Right atrium auricular region (tissue), 2 donors: ENCODE results near the gene LDLR. TPM values are rescaled to one million over a fixed set of nuclear protein-coding genes. Genes with fewer than 3 reads are reported as not detected.

Experiments
- DNase-seq: peaks from one replicate; pipeline ENCODE4 v3.0.0-alpha.2; 2019; ENCODE audit warnings: low spot score
- H3K27ac ChIP-seq, 2 donors: fragments of 200-600 bp; sonication (generic); 1 replicate in 1 of 2; 2 replicates in 1 of 2; pipeline ENCODE4 v1.5.1; 2016 to 2019
- H3K27me3 ChIP-seq, 2 donors: fragments of 200-600 bp; sonication (generic); one replicate each; pipeline versions ENCODE4 v1.5.1 to v1.6.0; 2017 to 2019
- H3K36me3 ChIP-seq: fragments of 200-600 bp; sonication (generic); one replicate; pipeline ENCODE4 v1.5.1; 2016
- H3K4me1 ChIP-seq, 2 donors: fragments of 200-600 bp; sonication (generic); one replicate each; pipeline versions ENCODE4 v1.5.1 to v1.6.0; 2017 to 2019
- H3K4me3 ChIP-seq, 2 donors: fragments of 200-600 bp; sonication (generic); 1 replicate in 1 of 2; 2 replicates in 1 of 2; pipeline ENCODE4 v1.5.1; 2017 to 2019; ENCODE audit warnings: mild to moderate bottlenecking in 1 of 2, moderate library complexity in 1 of 2
- H3K9me3 ChIP-seq, 2 donors: fragments of 200-600 bp; sonication (generic); one replicate each; pipeline ENCODE4 v1.5.1; 2019
- total RNA-seq, 2 donors: library from RNA; depleted of rRNA; stranded (reverse); fragments of >200 nt; gene quantifications; one replicate each; pipeline ENCODE4 v1.1.0, GENCODE V29; 2016
- TF ChIP-seq, protein P1 (sequence below), 2 donors: fragments of 200-600 bp; sonication (generic); IDR thresholded peaks; one replicate each; pipeline ENCODE4 v1.5.1; 2019; ENCODE audit warnings: antibody characterized with exemption in 2 of 2

LDLR gene
- total RNA-seq, 2 donors from 2014 or later, result 13.8 to 15.9 TPM

GRCh38 chr19:11054628-11055027 is 34.6 kb upstream of the LDLR start:
- no peak for DNase-seq
- TF ChIP-seq, protein P1, sequence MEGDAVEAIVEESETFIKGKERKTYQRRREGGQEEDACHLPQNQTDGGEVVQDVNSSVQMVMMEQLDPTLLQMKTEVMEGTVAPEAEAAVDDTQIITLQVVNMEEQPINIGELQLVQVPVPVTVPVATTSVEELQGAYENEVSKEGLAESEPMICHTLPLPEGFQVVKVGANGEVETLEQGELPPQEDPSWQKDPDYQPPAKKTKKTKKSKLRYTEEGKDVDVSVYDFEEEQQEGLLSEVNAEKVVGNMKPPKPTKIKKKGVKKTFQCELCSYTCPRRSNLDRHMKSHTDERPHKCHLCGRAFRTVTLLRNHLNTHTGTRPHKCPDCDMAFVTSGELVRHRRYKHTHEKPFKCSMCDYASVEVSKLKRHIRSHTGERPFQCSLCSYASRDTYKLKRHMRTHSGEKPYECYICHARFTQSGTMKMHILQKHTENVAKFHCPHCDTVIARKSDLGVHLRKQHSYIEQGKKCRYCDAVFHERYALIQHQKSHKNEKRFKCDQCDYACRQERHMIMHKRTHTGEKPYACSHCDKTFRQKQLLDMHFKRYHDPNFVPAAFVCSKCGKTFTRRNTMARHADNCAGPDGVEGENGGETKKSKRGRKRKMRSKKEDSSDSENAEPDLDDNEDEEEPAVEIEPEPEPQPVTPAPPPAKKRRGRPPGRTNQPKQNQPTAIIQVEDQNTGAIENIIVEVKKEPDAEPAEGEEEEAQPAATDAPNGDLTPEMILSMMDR (IDR thresholded peaks at IDR 0.05), result no peak
- H3K27me3 ChIP-seq, result no peaks in the 10 kb centered on the region
- H3K9me3 ChIP-seq, result no peaks in the 10 kb centered on the region
- no peak overlapping the region for H3K4me3 ChIP-seq
- peaks cover 10% of the 10 kb centered on the region for H3K36me3 ChIP-seq
- no peaks in the 10 kb centered on the region for H3K4me1 ChIP-seq
- no peak overlapping the region for H3K27ac ChIP-seq

DNA sequence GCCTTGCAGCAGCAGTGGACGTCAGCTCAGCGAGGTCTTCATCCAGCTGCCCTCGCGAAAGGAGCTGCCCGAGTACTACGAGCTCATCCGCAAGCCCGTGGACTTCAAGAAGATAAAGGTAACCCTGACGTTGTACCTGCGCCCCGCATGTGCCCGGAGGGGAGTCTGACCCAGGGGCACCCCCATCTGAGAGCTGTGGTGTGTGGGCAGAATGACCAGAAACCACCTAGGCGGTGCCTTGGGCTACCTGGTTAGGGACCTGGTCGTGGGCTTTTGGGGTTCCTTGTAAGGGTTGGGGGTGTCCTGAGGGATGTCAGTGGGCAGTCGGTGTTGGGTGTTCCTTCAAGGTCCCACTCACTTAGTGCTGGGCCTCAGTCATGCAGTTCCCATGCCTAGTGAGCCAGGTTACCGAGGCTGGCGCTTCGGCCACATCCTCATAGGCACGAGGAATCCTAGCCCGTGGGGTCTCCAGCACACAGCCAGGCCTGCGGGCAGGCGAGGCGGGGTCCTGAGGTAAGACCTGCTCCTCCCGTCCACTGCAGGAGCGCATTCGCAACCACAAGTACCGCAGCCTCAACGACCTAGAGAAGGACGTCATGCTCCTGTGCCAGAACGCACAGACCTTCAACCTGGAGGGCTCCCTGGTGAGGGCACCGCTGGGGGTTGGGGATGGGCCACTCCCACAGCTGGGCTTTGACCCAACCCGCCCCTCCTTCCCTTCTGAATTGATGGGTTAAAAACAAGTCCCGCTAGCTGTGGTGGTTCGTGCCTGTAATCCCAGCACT is 30.8 kb upstream of the LDLR start:
- peaks cover 29% of the 10 kb centered on the region for H3K36me3 ChIP-seq
- H3K4me3 ChIP-seq, result no peak overlapping the region
- H3K27ac ChIP-seq, result no peak overlapping the region
- H3K27me3 ChIP-seq, result no peaks in the 10 kb centered on the region
- no peaks in the 10 kb centered on the region for H3K4me1 ChIP-seq
- no peaks in the 10 kb centered on the region for H3K9me3 ChIP-seq
- TF ChIP-seq, protein P1 (IDR thresholded peaks at IDR 0.05), result no peak
- no peak for DNase-seq

DNA sequence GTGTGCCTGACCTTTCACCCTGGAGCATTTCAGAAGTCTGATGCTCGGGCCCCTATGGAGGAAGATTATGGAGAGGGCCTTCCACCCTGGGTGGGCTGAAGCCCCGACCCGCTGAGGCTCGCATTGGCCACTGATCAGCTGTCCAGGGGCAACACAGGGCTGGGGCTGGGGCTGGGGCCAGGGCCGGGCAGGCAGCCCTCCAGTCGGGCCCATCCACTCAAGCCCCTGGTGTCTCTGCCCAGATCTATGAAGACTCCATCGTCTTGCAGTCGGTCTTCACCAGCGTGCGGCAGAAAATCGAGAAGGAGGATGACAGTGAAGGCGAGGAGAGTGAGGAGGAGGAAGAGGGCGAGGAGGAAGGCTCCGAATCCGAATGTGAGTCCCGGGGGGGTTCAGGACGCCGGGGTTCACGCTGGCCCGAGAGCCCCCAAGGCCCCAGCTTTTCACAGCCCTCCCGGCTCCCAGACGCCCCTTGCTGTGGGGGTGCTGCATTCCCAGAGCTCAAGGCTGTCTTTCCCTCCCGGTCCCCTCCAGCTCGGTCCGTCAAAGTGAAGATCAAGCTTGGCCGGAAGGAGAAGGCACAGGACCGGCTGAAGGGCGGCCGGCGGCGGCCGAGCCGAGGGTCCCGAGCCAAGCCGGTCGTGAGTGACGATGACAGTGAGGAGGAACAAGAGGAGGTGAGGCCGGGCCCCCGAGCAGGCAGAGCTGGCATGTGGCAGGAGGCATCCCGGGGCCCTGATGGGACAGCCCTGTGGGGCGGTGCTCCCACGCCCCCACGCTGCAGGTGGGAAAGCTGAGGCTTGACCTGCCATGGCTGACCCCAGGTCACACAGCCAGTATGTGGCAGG is 29.5 kb upstream of the LDLR start:
- Histone ChIP-seq H3K4me3 (no peak overlapping the region), H3K36me3 (peaks cover 29% of the 10 kb centered on the region), H3K4me1 (no peaks in the 10 kb centered on the region), H3K27me3 (no peaks in the 10 kb centered on the region), H3K9me3 (no peaks in the 10 kb centered on the region), H3K27ac (no peak overlapping the region)
- TF ChIP-seq, protein P1 (IDR thresholded peaks at IDR 0.05), result no peak
- DNase-seq, result no peak

- Histone ChIP-seq H3K4me3 (no peak overlapping the region), H3K9me3 (no peaks in the 10 kb centered on the region), H3K27me3 (no peaks in the 10 kb centered on the region), H3K36me3 (peaks cover 26% of the 10 kb centered on the region), H3K4me1 (no peaks in the 10 kb centered on the region), H3K27ac (no peak overlapping the region)
- DNase-seq, result no peak
- TF ChIP-seq, protein P1 (IDR thresholded peaks at IDR 0.05), result no peak
Measured at GRCh38 chr19:11061952-11062351, 27.3 kb upstream of the LDLR start.

GRCh38 chr19:11063434-11063833 is 25.8 kb upstream of the LDLR start:
- no peak for DNase-seq
- TF ChIP-seq, protein P1 (IDR thresholded peaks at IDR 0.05), result no peak
- H3K4me3 ChIP-seq, result no peak overlapping the region
- H3K27me3 ChIP-seq, result no peaks in the 10 kb centered on the region
- H3K4me1 ChIP-seq, result no peaks in the 10 kb centered on the region
- H3K36me3 ChIP-seq, result peaks cover 19% of the 10 kb centered on the region
- H3K9me3 ChIP-seq, result no peaks in the 10 kb centered on the region
- H3K27ac ChIP-seq, result no peak overlapping the region
